ENCODE data around the gene KCNE4.

GRCh38 chr2:223082706-223083105 is 30.7 kb downstream of the KCNE4 start:
- TF ChIP-seq, protein P1, sequence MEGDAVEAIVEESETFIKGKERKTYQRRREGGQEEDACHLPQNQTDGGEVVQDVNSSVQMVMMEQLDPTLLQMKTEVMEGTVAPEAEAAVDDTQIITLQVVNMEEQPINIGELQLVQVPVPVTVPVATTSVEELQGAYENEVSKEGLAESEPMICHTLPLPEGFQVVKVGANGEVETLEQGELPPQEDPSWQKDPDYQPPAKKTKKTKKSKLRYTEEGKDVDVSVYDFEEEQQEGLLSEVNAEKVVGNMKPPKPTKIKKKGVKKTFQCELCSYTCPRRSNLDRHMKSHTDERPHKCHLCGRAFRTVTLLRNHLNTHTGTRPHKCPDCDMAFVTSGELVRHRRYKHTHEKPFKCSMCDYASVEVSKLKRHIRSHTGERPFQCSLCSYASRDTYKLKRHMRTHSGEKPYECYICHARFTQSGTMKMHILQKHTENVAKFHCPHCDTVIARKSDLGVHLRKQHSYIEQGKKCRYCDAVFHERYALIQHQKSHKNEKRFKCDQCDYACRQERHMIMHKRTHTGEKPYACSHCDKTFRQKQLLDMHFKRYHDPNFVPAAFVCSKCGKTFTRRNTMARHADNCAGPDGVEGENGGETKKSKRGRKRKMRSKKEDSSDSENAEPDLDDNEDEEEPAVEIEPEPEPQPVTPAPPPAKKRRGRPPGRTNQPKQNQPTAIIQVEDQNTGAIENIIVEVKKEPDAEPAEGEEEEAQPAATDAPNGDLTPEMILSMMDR (IDR thresholded peaks at IDR 0.05) = no peak
- TF ChIP-seq POLR2A (IDR thresholded peaks at IDR 0.05) = no peak
